ENCODE measurements around the gene RRP15.

GRCh38 chr1:218383051-218383450 lies 98.0 kb downstream of the RRP15 start:
- TF ChIP-seq POLR2AphosphoS5 (IDR thresholded peaks at IDR 0.05; ENCODE audit: low read depth, low read length), result no peak
- no peak for TF ChIP-seq SIN3A (IDR thresholded peaks at IDR 0.05; ENCODE audit: borderline replicate concordance, insufficient read depth, low read length)

Measured in PFSK-1 (cell line).